ENCODE results near the gene UACA.

The UACA gene

DNA sequence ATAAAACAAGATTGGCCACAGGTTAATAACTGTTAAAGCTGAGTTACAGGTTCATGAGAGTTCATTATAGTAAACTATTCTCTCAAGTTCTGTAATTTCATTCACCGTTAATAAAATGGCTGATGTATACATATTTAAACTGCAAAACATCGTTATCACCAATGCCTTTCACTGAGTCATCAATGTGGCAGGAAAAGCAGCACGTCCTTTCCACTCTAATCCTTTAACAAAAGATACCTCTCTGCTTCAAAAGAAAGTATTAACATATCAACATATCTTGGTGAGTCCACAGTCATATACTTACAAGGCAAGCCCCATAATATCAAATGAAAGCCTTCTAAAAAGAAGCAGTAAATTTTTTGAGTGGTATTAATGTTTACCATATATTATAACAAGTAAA lies 54.5 kb downstream of the UACA start:
- TF ChIP-seq, protein P1, sequence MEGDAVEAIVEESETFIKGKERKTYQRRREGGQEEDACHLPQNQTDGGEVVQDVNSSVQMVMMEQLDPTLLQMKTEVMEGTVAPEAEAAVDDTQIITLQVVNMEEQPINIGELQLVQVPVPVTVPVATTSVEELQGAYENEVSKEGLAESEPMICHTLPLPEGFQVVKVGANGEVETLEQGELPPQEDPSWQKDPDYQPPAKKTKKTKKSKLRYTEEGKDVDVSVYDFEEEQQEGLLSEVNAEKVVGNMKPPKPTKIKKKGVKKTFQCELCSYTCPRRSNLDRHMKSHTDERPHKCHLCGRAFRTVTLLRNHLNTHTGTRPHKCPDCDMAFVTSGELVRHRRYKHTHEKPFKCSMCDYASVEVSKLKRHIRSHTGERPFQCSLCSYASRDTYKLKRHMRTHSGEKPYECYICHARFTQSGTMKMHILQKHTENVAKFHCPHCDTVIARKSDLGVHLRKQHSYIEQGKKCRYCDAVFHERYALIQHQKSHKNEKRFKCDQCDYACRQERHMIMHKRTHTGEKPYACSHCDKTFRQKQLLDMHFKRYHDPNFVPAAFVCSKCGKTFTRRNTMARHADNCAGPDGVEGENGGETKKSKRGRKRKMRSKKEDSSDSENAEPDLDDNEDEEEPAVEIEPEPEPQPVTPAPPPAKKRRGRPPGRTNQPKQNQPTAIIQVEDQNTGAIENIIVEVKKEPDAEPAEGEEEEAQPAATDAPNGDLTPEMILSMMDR (conservative IDR thresholded peaks at IDR 0.05; ENCODE audit: low read depth, low read length), result no peak
- DNase-seq (ENCODE audit: low read depth), result no peak
- H3K4me3 ChIP-seq (ENCODE audit: low read depth, low read length), result no peak overlapping the region

DNA sequence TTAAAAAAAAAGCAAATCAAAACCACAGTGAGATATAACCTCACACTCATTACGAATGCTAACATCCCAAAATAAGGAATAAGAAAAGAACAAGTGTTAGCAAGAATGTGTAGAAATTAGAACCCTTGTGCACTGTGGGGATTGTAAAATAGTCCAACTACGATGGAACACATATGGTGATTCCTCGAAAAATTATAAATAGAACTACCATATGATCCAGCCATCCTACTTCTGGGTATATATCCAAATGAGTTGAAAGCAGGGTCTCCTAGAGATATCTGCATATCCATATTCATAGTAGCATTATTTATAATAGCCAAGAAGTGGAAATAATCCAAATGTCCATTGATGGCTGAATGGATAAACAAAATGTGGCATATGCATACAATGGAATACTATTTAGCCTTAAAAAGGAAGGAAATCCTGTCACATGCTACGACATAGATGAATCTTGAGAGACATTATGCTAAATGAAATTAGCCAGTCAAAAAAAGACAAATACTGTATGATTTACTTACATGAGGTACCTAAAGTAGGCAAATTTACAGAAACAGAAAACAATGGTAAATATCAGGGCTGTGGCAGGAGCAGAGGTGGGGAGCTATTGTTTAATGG lies 55.6 kb downstream of the UACA start:
- H3K4me3 ChIP-seq (ENCODE audit: low read depth, low read length), result no peak overlapping the region
- DNase-seq (ENCODE audit: low read depth), result no peak
- TF ChIP-seq, protein P1 (conservative IDR thresholded peaks at IDR 0.05; ENCODE audit: low read depth, low read length), result no peak

DNA sequence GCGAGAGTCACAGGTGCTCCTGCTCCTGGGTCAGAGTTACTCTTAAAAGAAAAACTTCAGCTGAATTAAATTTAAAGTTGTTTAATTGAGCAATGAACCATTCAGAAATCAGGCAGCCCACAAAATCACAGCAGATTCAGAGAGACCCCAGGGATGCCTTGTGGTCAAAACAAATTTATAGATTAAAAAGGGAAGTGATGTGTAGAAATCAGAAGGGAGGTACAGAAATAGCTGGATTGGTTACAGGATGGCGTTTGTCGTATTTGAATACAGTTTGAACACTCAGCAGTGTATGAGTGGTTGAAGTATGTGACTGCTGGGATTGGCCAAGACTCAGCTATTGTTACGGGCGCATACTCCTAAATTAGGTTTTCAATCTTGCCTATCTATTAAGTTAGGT lies 58.6 kb downstream of the UACA start:
- no peak for DNase-seq (ENCODE audit: low read depth)
- TF ChIP-seq, protein P1 (conservative IDR thresholded peaks at IDR 0.05; ENCODE audit: low read depth, low read length), result no peak
- H3K4me3 ChIP-seq (ENCODE audit: low read depth, low read length), result no peak overlapping the region

DNA sequence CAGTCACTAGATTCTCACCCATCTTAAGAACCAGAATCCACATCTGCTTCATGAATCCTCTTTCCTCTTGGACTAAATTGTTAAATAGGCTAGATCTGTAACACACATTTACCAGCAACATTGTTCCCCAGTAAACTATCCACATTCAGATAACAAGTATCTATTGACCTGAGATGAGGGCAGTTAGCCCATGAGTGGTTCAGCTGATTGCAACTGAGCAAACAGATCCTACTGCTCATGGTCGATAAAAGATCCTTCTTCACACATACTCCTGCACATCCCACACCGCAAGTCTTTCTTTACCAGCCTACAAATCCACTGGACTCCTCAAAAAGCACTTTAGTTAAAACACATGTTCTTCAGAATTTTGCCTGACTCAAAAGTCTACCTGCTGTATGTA lies 59.2 kb downstream of the UACA start:
- no peak overlapping the region for H3K4me3 ChIP-seq (ENCODE audit: low read depth, low read length)
- no peak for DNase-seq (ENCODE audit: low read depth)
- TF ChIP-seq, protein P1 (conservative IDR thresholded peaks at IDR 0.05; ENCODE audit: low read depth, low read length), result no peak

DNA sequence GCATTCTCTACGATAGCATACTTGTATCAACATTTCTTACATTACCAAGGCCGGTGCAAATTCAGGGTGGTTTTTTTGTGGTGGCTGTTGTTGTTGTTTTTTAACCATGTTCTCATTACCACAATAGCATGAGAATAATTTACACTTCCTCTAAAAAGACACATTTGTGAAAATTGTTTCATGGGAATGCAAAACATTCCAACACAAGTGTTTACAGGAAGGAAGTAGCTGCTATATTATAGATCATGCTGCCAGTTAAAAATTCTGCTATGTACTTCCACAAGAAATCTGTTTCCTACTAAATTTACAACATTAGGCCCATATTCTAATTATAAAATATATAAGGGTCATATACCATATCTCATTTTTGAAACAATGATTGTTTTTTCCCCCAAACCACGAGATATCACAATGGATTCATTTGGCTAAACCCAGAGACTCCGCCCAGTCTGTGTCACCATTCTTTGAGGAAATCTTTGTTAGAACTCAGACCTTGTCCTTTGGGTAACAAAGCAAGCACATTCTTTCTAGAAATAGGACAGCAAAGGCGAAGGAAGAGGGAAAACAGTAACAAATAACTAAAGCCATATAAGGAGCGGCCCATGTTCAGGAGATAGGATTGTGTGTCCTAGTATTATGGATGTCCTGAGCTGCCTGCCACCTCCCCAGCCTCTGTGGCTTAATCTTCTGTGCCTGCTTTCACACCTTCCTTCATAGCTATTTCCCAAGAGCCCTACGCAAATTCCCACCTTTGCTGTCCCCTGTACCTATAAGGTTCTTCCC lies 60.1 kb downstream of the UACA start:
- TF ChIP-seq, protein P1 (conservative IDR thresholded peaks at IDR 0.05; ENCODE audit: low read depth, low read length), result no peak

DNA sequence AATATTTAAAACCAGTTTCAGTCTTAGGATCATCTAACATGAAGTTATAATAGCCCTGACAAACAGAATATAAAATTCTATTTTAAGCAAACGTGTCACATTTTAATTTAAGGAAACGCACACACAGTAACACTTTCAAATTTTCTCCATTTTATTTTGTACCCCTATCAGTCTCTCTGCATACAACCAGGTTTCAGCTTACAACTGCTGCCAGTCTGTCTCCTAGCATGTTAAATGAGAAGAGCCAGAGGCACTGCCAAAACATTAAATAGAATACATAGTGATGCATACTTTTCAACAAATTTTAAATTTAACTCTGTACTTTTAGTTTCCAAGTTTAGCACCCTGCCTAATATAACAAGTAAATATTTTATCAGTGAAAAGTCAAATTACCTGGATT lies 60.8 kb downstream of the UACA start:
- no peak for DNase-seq (ENCODE audit: low read depth)
- H3K4me3 ChIP-seq (ENCODE audit: low read depth, low read length), result no peak overlapping the region
- TF ChIP-seq, protein P1 (conservative IDR thresholded peaks at IDR 0.05; ENCODE audit: low read depth, low read length), result no peak

More for the DNA sequence above, 60.1 kb downstream of the UACA start:
- H3K4me3 ChIP-seq (ENCODE audit: low read depth, low read length), result no peak overlapping the region
- no peak for DNase-seq (ENCODE audit: low read depth)

Data from choroid plexus epithelial cell (primary cell).